ENCODE measurements around the gene SLC15A3.

DNA sequence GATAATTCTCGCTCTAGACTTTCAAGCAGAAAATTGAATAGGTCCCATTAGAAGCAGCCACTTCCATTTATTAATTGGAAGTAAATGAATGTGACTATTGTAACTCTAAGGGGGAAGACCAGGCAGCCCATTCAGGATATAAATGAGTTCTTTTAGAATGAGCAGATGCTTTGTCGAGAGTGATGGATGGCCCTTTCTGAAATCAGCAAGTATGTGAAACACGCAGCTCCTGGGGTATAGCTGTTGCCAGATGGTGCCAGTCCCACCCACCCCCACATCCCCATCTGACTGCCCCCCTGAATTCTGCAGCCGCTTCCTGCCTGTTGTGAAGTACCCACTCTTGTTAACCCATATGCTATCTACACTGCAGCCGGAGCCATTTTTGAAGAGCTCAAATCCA, 3.7 kb downstream of the SLC15A3 start:
- TF ChIP-seq CTCF (IDR thresholded peaks at IDR 0.05) (no peak), REST (IDR thresholded peaks at IDR 0.05; ENCODE audit: insufficient read depth in 1 of 2, low read depth in 2 of 2, low read length in 1 of 2) (no peak), POLR2AphosphoS5 (IDR thresholded peaks at IDR 0.05; ENCODE audit: low read depth, low read length) (no peak)

All from Panc1 (cell line).